Measurements from ENCODE around the gene DGKI.

- TF ChIP-seq CTCF (IDR thresholded peaks at IDR 0.05) (no peak), MAX (CRISPR knock-in tag; IDR thresholded peaks at IDR 0.05) (no peak), CBFB (CRISPR knock-in tag; IDR thresholded peaks at IDR 0.05; ENCODE audit: low read depth) (no peak), AFF4 (CRISPR knock-in tag; IDR thresholded peaks at IDR 0.05; ENCODE audit: borderline replicate concordance) (no peak), USF2 (CRISPR knock-in tag; IDR thresholded peaks at IDR 0.05) (no peak), IRF2 (CRISPR knock-in tag; IDR thresholded peaks at IDR 0.05; ENCODE audit: borderline replicate concordance, low read depth) (no peak), ARID4B (CRISPR knock-in tag; IDR thresholded peaks at IDR 0.05; ENCODE audit: borderline replicate concordance) (no peak), E2F4 (CRISPR knock-in tag; IDR thresholded peaks at IDR 0.05; ENCODE audit: borderline replicate concordance, low read depth) (no peak), ERG (CRISPR knock-in tag; IDR thresholded peaks at IDR 0.05) (no peak), JUN (CRISPR knock-in tag; IDR thresholded peaks at IDR 0.05) (no peak)
These were observed 40.0 kb upstream of the DGKI start for GRCh38 chr7:137886746-137887145.
